Astrocyte of the cerebellum (primary cell): ENCODE data around the gene VASH2.

Experiments
- DNase-seq: peaks from one replicate; pipeline ENCODE4 v3.0.0-alpha.2; 2011; ENCODE audit warnings: low read depth
- H3K4me3 ChIP-seq: 2 replicates; pipeline ENCODE4 v1.5.1; 2011; ENCODE audit warnings: mild to moderate bottlenecking, low read depth, low read length, moderate library complexity
- in situ Hi-C: cut with HindIII; loops from 2 replicates; pipeline ENCODE4 v1.10.0; 2017; ENCODE audit warnings: low sequenced_read_pairs
- TF ChIP-seq, protein P1 (sequence below): IDR thresholded peaks from 2 replicates; pipeline ENCODE4 v1.5.1; 2012; ENCODE audit warnings: low read length, low read depth, moderate library complexity, mild to moderate bottlenecking; ENCODE audit errors: missing control alignments

VASH2 gene

GRCh38 chr1:212955961-212956620, 5.8 kb downstream of the VASH2 start:
- DNase-seq: no peak
- in situ Hi-C loops: no loop called here
- TF ChIP-seq, protein P1, sequence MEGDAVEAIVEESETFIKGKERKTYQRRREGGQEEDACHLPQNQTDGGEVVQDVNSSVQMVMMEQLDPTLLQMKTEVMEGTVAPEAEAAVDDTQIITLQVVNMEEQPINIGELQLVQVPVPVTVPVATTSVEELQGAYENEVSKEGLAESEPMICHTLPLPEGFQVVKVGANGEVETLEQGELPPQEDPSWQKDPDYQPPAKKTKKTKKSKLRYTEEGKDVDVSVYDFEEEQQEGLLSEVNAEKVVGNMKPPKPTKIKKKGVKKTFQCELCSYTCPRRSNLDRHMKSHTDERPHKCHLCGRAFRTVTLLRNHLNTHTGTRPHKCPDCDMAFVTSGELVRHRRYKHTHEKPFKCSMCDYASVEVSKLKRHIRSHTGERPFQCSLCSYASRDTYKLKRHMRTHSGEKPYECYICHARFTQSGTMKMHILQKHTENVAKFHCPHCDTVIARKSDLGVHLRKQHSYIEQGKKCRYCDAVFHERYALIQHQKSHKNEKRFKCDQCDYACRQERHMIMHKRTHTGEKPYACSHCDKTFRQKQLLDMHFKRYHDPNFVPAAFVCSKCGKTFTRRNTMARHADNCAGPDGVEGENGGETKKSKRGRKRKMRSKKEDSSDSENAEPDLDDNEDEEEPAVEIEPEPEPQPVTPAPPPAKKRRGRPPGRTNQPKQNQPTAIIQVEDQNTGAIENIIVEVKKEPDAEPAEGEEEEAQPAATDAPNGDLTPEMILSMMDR: no peak
- no peak overlapping the region for H3K4me3 ChIP-seq

GRCh38 chr1:212957546-212957945, 7.2 kb downstream of the VASH2 start:
- DNase-seq: no peak
- TF ChIP-seq, protein P1: no peak
- in situ Hi-C loops: no loop called here
- H3K4me3 ChIP-seq: no peak overlapping the region

DNA sequence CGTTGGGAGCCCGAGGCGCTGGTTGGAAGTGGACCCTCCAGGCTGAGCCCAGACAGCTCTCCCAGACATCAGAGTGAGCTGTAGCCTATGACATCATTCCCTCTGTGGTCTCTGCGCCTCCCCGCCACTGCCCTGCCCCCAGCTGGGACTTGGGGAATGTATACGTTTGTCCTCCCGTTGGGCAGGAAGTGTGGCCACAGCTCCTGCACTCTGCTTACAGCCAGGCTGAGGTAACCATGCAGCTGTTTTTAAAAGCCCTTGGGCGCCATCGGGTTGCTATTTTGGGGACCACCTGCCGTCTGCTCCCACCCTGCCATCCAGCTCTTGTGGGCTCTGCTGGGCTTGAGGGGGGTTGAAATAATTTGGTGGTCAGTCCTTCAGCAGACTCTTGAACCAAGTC, 7.8 kb downstream of the VASH2 start:
- in situ Hi-C loops: no loop called here
- DNase-seq: no peak
- H3K4me3 ChIP-seq: no peak overlapping the region
- TF ChIP-seq, protein P1: no peak

DNA sequence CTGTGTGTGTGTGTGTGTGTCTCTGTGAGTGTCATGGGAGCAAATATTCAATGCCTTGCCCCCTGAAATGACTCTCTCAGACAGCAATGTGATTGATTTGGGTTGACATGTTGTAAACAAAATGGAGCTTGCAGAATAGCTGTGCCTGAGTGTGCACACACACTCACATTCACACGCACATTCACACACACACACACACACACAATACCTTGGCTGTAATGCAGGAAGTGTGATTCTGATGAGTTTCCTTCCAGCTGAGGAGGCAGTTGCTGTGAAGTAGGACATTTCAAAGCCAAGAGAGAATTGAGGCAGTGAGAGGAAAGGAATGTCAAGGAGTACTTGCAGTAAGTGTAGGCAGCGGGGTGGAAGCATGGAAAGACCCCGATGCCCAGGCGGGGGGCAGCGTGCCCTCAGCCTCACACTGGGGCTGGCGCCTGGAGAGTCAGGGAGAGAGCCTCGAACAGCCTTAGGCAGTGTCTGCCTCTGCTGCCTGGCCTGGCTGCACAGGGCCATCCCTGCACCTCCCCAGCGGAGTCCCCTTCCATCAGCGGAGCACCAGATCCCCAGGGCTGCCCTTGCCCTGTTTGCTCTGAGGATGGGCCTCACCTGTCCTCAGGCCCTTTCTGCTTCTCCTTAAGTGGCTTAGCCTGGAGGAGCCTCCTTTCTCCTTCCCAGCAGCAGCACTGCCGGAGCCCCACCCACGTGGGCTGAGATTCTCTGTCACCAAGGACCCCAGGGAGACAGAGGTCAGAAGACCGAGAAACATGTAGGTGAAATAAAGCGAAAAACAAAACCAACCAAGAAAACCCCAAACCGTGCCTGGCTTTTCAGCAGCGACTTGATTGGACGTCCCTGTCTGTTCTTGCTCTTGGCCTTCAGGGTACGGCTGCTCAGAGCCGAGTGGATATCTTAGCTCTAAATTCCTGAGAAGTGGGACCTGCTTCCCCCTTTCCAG, 9.2 kb downstream of the VASH2 start:
- TF ChIP-seq, protein P1: no peak
- in situ Hi-C loops: no loop called here
- DNase-seq: no peak
- no peak overlapping the region for H3K4me3 ChIP-seq

DNA sequence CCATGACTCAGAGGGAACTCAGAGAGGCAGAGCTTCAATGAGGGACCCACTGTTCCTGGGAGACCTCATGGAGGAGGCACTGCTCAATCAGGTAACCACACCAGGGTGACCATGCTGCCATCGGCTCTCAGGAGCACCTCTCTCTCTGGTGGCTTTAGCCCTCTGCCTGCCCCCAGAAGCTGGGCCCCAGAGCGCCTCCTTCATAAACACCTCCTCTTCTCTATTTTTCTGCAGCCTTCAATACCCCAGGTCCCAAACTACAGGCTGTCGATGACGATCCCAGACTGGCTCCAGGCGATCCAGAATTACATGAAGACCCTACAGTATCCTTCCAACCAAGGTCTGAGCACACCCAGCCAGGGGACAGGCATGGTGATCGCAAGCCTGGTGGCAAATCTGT, 10.6 kb downstream of the VASH2 start:
- in situ Hi-C loops: no loop called here
- no peak overlapping the region for H3K4me3 ChIP-seq
- DNase-seq: no peak
- TF ChIP-seq, protein P1: no peak

- TF ChIP-seq, protein P1: no peak
- in situ Hi-C loops: no loop called here
- DNase-seq: no peak
- no peak overlapping the region for H3K4me3 ChIP-seq
Measured at GRCh38 chr1:212962509-212962908, 12.2 kb downstream of the VASH2 start.
